ENCODE measurements around the gene PRM3. TPM values are rescaled to one million over a fixed set of nuclear protein-coding genes. Genes with fewer than 3 reads are reported as not detected.

Gene PRM3
- total RNA-seq, 6 experiments from 2014 or later: not detected

GRCh38 chr16:11242658-11243057, 30.8 kb downstream of the PRM3 start:
- H3K4me1 Mint-ChIP-seq (ENCODE audit: low read depth): 0 out of 2 replicates have a peak, but pooled peaks cover 5% of the 10 kb centered on the region
- peaks cover 2% of the 10 kb centered on the region; the same call in 1 of the 2 replicates for H3K27me3 Mint-ChIP-seq (ENCODE audit: insufficient read depth)
- no peaks in the 10 kb centered on the region for H3K36me3 Mint-ChIP-seq (ENCODE audit: low read depth)
- TF ChIP-seq CTCF (IDR thresholded peaks at IDR 0.05): no peak
- no peak overlapping the region for H3K27ac Mint-ChIP-seq
- H3K9me3 Mint-ChIP-seq: no peaks in the 10 kb centered on the region
- DNase-seq: no peak
- no peak overlapping the region for H3K4me3 Mint-ChIP-seq

- H3K27ac Mint-ChIP-seq: no peak overlapping the region
- H3K36me3 Mint-ChIP-seq (ENCODE audit: low read depth): no peaks in the 10 kb centered on the region
Measured at GRCh38 chr16:11241480-11242204, 31.8 kb downstream of the PRM3 start.

GRCh38 chr16:11240636-11241473, 32.6 kb downstream of the PRM3 start:
- H3K9me3 Mint-ChIP-seq: no peaks in the 10 kb centered on the region
- H3K4me3 Mint-ChIP-seq: no peak overlapping the region
- H3K36me3 Mint-ChIP-seq (ENCODE audit: low read depth): no peaks in the 10 kb centered on the region
- 0 out of 2 replicates have a peak, but pooled peaks cover 5% of the 10 kb centered on the region for H3K4me1 Mint-ChIP-seq (ENCODE audit: low read depth)
- no peak for TF ChIP-seq CTCF (IDR thresholded peaks at IDR 0.05)
- peaks cover 2% of the 10 kb centered on the region; the same call in 1 of the 2 replicates for H3K27me3 Mint-ChIP-seq (ENCODE audit: insufficient read depth)
- no peak for DNase-seq
- no peak overlapping the region for H3K27ac Mint-ChIP-seq

More at GRCh38 chr16:11241480-11242204, 31.8 kb downstream of the PRM3 start:
- Mint-ChIP-seq H3K9me3 (no peaks in the 10 kb centered on the region), H3K4me1 (ENCODE audit: low read depth) (0 out of 2 replicates have a peak, but pooled peaks cover 5% of the 10 kb centered on the region), H3K27me3 (ENCODE audit: insufficient read depth) (peaks cover 2% of the 10 kb centered on the region; the same call in 1 of the 2 replicates), H3K4me3 (no peak overlapping the region)
- no peak for DNase-seq
- TF ChIP-seq CTCF (IDR thresholded peaks at IDR 0.05): no peak

GRCh38 chr16:11239644-11240632, 33.5 kb downstream of the PRM3 start:
- Mint-ChIP-seq H3K4me3 (no peak overlapping the region), H3K4me1 (ENCODE audit: low read depth) (peaks cover 8% of the 10 kb centered on the region), H3K9me3 (no peaks in the 10 kb centered on the region), H3K36me3 (ENCODE audit: low read depth) (no peaks in the 10 kb centered on the region), H3K27me3 (ENCODE audit: insufficient read depth) (peaks cover 2% of the 10 kb centered on the region; the same call in 1 of the 2 replicates), H3K27ac (no peak overlapping the region)
- DNase-seq: no peak
- TF ChIP-seq CTCF (IDR thresholded peaks at IDR 0.05): no peak
